ENCODE measurements around the gene FAM76A.
A peak's percentile ranks its signal among the peaks of the same experiment; 100 is the strongest.
"Not testable (repeated sequence)": the region's sequence is repeated elsewhere in the genome, so short reads cannot be mapped to it uniquely, and the experiment has no call there.

The FAM76A gene

DNA sequence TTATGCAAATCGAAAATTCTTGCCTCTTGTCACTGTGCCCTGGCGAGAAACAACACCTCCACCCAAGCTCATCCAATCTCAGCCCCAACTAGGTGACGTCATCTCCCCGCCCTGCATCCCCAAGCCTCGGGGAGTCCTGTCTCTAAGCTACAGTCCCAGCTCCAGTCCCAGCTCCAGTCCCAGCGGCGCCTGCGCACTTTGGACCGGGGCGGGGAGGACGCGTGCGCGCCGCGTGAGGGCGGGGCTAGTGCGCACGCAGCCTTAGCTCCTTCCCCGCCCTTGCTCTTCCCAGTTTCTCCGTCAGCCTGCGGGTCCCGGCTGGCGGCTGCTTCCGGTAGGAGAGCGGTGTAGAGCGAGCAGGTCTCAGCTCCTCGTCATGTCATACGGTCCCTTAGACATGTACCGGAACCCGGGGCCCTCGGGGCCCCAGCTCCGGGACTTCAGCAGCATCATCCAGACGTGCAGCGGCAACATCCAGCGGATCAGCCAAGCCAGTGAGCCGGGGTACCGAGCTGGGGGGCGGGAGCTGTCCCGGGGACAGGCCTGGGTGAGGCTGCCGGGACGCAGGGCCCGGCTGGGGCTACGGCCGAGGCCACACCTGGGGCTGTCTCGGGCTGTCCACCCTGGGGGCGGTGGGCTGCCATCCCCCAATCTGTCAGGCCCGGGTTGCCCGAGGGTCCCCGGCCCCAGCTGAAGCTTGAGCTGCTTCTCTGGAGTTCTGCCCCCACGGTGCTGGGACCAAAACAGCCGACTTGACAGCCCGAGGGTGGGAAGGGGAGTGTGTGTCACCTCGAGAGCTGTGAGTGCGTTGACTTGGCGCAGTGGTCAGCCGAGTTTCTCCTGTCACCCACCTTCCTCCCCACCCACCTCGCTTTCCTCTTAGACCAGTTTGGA, 47.4 kb downstream of the FAM76A start, which contains the start of gene STX12:
Gene STX12 (plus strand): TSS at position 288 of the 894 bp plus-strand sequence. CDS start 89 bp downstream, at position 377.
- TF ChIP-seq, protein P1, sequence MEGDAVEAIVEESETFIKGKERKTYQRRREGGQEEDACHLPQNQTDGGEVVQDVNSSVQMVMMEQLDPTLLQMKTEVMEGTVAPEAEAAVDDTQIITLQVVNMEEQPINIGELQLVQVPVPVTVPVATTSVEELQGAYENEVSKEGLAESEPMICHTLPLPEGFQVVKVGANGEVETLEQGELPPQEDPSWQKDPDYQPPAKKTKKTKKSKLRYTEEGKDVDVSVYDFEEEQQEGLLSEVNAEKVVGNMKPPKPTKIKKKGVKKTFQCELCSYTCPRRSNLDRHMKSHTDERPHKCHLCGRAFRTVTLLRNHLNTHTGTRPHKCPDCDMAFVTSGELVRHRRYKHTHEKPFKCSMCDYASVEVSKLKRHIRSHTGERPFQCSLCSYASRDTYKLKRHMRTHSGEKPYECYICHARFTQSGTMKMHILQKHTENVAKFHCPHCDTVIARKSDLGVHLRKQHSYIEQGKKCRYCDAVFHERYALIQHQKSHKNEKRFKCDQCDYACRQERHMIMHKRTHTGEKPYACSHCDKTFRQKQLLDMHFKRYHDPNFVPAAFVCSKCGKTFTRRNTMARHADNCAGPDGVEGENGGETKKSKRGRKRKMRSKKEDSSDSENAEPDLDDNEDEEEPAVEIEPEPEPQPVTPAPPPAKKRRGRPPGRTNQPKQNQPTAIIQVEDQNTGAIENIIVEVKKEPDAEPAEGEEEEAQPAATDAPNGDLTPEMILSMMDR (IDR thresholded peaks at IDR 0.05; ENCODE audit: extremely low read depth, missing control alignments), result no peak

DNA sequence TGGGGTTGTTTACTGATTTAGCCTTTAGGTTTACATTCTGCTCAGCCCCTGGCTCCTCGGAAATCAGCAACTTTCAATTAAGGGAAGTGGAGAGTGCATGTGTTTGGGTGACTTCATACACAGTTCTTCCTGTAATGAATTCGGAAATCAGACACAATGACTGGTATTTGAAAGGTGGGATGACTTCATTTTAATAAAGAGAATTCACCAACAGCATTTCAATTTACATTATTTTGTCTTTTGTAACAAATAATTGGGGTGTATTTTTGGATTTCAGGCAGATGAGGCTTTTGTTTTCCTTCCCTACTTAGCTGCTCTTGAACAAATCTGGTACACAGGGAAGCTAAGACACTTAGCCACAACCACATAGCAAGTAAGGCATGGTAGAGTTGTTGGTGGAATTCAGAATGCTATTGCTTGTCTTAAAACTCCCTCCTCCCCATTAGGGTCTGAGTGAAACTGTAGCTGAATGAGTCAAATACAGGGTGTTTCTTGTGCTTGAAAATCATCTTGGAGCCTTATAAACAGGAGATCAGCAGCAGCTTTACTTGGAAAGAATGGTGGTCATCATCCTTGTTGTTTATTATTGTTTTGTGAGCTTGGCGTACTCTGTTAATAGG, 48.2 kb downstream of the FAM76A start:
- DNase-seq (ENCODE audit: low spot score), result peak; percentile 32
- TF ChIP-seq, protein P1 (IDR thresholded peaks at IDR 0.05; ENCODE audit: extremely low read depth, missing control alignments), result no peak

More for the DNA sequence above, 47.4 kb downstream of the FAM76A start, which contains the start of gene STX12:
- DNase-seq (ENCODE audit: low spot score), result peak; percentile 97

DNA sequence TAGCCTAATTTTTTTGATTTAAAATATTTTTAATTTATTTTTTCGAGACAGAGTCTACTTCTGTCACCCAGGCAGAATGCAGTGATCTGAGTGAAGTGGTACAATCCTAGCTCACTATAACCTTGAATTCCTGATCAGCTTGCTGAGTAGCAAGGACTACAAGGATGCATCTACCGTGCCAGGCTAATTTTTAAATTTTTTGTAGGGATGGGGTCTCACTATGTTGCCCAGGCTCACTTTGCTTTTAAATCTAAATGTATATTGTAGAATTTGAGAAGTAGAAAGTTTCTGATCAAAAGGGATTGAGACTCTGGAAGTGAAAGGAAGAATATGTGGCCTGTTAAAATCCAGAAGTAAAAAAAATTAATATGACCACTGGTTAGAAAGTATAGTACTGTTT, 48.9 kb downstream of the FAM76A start:
- no peak for DNase-seq (ENCODE audit: low spot score)
- TF ChIP-seq, protein P1 (IDR thresholded peaks at IDR 0.05; ENCODE audit: extremely low read depth, missing control alignments), result no peak

DNA sequence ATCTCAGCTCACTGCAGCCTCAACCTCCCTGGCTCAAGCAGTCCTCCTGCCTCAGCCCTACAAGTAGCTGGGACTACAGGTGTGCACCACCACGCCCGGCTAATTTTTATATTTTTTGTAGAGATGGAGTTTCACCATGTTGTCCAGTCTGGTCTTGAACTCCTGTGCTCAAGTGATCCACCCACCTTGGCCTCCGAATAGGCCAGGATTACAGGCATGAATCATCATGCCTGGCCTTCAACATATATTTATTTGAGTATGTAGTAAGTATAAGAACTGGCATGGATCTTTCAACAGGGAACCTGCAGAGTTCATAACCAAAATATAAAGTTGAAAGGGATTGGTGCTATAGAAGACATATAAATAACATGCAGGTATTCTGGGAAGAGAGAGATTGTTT, 49.6 kb downstream of the FAM76A start:
- DNase-seq (ENCODE audit: low spot score), result not testable (repeated sequence)

DNA sequence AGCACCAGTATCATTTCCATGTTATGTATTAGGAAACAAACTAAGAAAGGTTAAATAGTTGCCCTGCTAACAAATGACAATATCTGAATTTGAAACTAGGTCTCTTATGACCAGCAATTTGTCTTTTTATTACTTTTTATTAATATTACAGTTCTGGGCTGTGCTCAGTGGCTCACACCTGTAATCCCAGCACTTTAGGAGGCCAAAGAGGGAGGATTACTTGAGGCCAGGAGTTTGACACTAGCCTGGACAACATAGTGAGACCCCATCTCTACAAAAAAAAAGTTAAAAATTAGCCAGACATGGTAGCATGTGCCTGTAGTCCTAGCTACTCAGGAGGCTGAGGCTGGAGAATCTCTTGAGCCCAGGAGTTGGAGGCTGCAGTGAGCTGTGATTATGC, 50.5 kb downstream of the FAM76A start:
- DNase-seq (ENCODE audit: low spot score), result not testable (repeated sequence)

DNA sequence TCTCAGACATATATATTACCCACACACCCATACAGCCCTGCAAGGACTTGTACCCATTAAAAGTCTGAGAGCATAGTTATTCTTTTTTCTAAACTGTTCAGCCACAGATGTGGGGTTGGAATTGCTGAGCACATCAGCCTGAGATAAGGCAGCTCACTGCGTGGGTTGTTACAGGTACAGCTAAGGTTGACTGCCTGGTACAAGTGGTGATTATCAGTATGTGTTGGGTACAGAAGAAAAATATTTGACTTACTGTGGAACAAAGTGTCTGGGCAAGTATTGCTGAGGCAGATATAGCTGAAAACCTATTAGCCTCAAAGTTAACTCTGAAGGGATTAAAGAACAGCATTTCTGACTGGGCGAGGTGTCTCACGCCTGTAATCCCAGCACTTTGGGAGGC, 52.3 kb downstream of the FAM76A start:
- no peak for DNase-seq (ENCODE audit: low spot score)
- TF ChIP-seq, protein P1 (IDR thresholded peaks at IDR 0.05; ENCODE audit: extremely low read depth, missing control alignments), result no peak

DNA sequence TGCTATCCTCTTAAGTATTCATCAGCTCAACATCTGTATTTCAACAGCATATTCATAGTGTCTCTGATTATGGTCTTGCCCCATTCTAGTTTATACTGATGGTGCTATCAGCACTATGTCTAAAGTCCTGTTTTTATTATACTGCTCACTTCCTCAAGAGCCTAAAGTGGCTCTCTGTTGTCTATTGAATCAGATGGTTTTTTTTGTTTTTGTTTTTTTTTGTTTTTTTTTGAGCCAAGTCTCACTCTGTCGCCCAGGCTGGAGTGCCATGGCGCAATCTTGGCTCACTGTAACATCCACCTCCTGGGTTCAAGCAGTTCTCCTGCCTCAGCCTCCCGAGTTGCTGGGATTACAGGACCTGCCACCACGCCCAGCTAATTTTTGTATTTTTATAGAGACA, 53.4 kb downstream of the FAM76A start:
- TF ChIP-seq, protein P1 (IDR thresholded peaks at IDR 0.05; ENCODE audit: extremely low read depth, missing control alignments), result no peak
- no peak for DNase-seq (ENCODE audit: low spot score)

DNA sequence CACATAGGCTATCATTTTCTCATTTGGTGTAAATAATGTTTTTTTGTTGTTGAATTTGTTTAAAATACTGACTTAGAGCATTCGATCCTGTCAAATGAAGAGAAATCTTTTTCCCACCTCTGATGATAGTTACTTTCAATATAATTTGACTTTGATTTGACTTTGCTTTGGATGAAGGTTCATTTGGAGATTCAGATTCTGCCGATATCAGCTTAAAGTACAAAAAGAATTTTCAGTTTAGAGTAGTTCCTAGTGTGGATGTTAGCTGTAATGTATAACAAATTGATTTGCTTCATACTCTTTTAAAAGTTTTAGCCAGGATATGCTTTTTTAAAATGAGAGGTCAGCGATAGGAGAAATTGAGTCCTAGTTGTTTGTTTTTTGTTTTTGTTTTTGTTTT, 57.2 kb downstream of the FAM76A start:
- DNase-seq (ENCODE audit: low spot score), result no peak
- TF ChIP-seq, protein P1 (IDR thresholded peaks at IDR 0.05; ENCODE audit: extremely low read depth, missing control alignments), result no peak
